Panc1 (cell line): ENCODE results near the gene GCK. TPM values are rescaled to one million over a fixed set of nuclear protein-coding genes. Genes with fewer than 3 reads are reported as not detected.

ENCODE experiments used
- ATAC-seq: fragments of 200-7000 bp; cut with Tn5 transposase; 2 replicates; pipeline ENCODE4 v1.9.1; 2020; ENCODE audit warnings: mild to moderate bottlenecking, moderate library complexity
- BruUV-seq: library from RNA; stranded (reverse); fragments of 400-500 nt; replicated peaks from 2 replicates; lab custom pipeline; 2021; lab: Mats Ljungman, UMichigan
- CTCF ChIA-PET: fragments of 300-600 bp; sonication (Branson Sonifier 250); formaldehyde crosslinking; loops from one replicate; lab custom pipeline; 2022; ENCODE audit warnings: antibody characterized with exemption; lab: Charles Lee
- POLR2A ChIA-PET: fragments of 300-600 bp; sonication (Branson Sonifier 250); formaldehyde crosslinking; loops from one replicate; lab custom pipeline; 2022; ENCODE audit warnings: antibody characterized with exemption; lab: Charles Lee
- DNase-seq: peaks from one replicate; pipeline ENCODE4 v3.0.0-alpha.2; 2010; ENCODE audit warnings: low read depth, low spot score
- H3K27ac ChIP-seq: 2 replicates; pipeline ENCODE4 v1.5.1; 2011; ENCODE audit warnings: mild to moderate bottlenecking, low read length, inconsistent platforms
- H3K27me3 ChIP-seq: fragments of 200-500 bp; sonication (Bioruptor generic); 2 replicates; pipeline ENCODE4 v1.6.0; 2014; ENCODE audit warnings: low read length, inconsistent platforms; ENCODE audit not compliant: control insufficient read depth, insufficient read depth
- H3K36me3 ChIP-seq: fragments of 200-500 bp; sonication (Bioruptor generic); 2 replicates; pipeline ENCODE4 v1.5.1; 2014; ENCODE audit warnings: inconsistent platforms, mild to moderate bottlenecking, low read length, moderate library complexity; ENCODE audit not compliant: control insufficient read depth, insufficient read depth
- H3K4me1 ChIP-seq: 2 replicates; pipeline ENCODE4 v1.5.1; 2011; ENCODE audit warnings: inconsistent platforms, mild to moderate bottlenecking, low read length, moderate library complexity; ENCODE audit not compliant: control insufficient read depth, insufficient read depth
- H3K4me3 ChIP-seq, 2 experiments: 2 replicates each; pipeline ENCODE4 v1.5.1; 2011 to 2012; ENCODE audit warnings: low read depth in 2 of 2, low read length in 2 of 2, mild to moderate bottlenecking in 2 of 2, inconsistent platforms in 1 of 2, moderate library complexity in 1 of 2
- H3K9me3 ChIP-seq: fragments of 200-500 bp; sonication (Bioruptor generic); 2 replicates; pipeline ENCODE4 v1.5.1; 2014; ENCODE audit warnings: low read depth, mild to moderate bottlenecking, inconsistent platforms, low read length, moderate library complexity; ENCODE audit not compliant: control insufficient read depth, insufficient read depth
- POLR2AphosphoS5 ChIP-seq: IDR thresholded peaks from 2 replicates; pipeline ENCODE4 v1.6.1; 2012; ENCODE audit warnings: mild to moderate bottlenecking, low read depth, low read length, moderate library complexity
- SIN3A ChIP-seq: IDR thresholded peaks from 2 replicates; pipeline ENCODE4 v1.6.1; 2012; ENCODE audit warnings: low read depth, mild to moderate bottlenecking, low read length, moderate library complexity, borderline replicate concordance; ENCODE audit not compliant: insufficient read depth
- TCF7L2 ChIP-seq: IDR thresholded peaks from 2 replicates; pipeline ENCODE4 v1.6.1; 2011; ENCODE audit warnings: mild to moderate bottlenecking, low read depth, low read length, inconsistent platforms
- in situ Hi-C: cut with HindIII; loops from 2 replicates; pipeline ENCODE4 v1.10.0; 2016; ENCODE audit warnings: low sequenced_read_pairs, low pct_unique_long_range_greater_than_20kb
- intact Hi-C: fragments of 100-400 bp; cut with micrococcal nuclease; formaldehyde crosslinking; loops from one replicate; pipeline ENCODE4 v1.10.0; 2022; ENCODE audit not compliant: unreplicated experiment
- total RNA-seq: library from RNA; stranded (reverse); gene quantifications from one replicate; pipeline ENCODE4 v1.2.1, GENCODE V29; 2021; ENCODE audit not compliant: unreplicated experiment
- TF ChIP-seq, protein P1 (sequence below), 2 experiments: IDR thresholded peaks; 2 replicates each; pipeline ENCODE4 v1.6.1; 2011 to 2012; ENCODE audit warnings: low read depth in 2 of 2, control low read depth in 1 of 2, low read length in 1 of 2, mild to moderate bottlenecking in 1 of 2, moderate library complexity in 1 of 2; ENCODE audit not compliant: insufficient read depth in 1 of 2
- TF ChIP-seq, protein P2 (sequence below): fragments of 450-650 bp; IDR thresholded peaks from 2 replicates; pipeline ENCODE4 v1.5.1; 2017; ENCODE audit warnings: mild to moderate bottlenecking

The GCK gene
- total RNA-seq, 1 experiment from 2014 or later, result 0.36 TPM

DNA sequence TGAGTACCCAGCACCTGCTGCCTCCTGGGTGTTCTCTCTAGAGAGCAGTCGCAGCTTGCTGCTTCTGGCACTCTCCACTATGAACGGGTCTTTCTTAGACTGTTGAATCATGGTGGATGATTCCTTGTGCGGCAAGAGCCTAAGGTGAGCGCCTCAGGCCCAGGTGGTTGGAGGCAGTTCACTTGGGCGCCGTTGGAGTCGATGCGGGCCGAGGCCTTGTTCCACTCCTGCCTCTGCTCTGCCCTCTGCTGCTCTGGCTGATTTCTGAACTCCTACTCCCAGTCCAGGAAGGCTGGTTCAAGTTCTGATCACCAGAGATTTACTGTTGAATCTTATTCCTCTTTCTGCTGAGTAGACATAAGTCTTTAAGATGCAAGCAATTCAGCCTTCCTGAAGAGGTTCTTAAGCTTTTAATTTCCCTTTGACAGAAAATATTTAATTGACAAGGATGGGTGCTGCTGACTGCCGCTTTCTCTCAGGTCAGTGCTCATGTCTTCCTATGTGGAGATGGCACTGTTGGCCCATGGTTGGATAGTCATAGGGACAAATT, 22.0 kb upstream of the GCK start:
- no TSS peak for BruUV-seq
- TF ChIP-seq TCF7L2, result no peak
- no peak for TF ChIP-seq SIN3A
- no peak for TF ChIP-seq POLR2AphosphoS5
- TF ChIP-seq, protein P1, sequence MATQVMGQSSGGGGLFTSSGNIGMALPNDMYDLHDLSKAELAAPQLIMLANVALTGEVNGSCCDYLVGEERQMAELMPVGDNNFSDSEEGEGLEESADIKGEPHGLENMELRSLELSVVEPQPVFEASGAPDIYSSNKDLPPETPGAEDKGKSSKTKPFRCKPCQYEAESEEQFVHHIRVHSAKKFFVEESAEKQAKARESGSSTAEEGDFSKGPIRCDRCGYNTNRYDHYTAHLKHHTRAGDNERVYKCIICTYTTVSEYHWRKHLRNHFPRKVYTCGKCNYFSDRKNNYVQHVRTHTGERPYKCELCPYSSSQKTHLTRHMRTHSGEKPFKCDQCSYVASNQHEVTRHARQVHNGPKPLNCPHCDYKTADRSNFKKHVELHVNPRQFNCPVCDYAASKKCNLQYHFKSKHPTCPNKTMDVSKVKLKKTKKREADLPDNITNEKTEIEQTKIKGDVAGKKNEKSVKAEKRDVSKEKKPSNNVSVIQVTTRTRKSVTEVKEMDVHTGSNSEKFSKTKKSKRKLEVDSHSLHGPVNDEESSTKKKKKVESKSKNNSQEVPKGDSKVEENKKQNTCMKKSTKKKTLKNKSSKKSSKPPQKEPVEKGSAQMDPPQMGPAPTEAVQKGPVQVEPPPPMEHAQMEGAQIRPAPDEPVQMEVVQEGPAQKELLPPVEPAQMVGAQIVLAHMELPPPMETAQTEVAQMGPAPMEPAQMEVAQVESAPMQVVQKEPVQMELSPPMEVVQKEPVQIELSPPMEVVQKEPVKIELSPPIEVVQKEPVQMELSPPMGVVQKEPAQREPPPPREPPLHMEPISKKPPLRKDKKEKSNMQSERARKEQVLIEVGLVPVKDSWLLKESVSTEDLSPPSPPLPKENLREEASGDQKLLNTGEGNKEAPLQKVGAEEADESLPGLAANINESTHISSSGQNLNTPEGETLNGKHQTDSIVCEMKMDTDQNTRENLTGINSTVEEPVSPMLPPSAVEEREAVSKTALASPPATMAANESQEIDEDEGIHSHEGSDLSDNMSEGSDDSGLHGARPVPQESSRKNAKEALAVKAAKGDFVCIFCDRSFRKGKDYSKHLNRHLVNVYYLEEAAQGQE (IDR thresholded peaks at IDR 0.05; ENCODE audit: insufficient read depth in 1 of 2, low read depth in 2 of 2, low read length in 1 of 2), result no peak
- TF ChIP-seq, protein P2, sequence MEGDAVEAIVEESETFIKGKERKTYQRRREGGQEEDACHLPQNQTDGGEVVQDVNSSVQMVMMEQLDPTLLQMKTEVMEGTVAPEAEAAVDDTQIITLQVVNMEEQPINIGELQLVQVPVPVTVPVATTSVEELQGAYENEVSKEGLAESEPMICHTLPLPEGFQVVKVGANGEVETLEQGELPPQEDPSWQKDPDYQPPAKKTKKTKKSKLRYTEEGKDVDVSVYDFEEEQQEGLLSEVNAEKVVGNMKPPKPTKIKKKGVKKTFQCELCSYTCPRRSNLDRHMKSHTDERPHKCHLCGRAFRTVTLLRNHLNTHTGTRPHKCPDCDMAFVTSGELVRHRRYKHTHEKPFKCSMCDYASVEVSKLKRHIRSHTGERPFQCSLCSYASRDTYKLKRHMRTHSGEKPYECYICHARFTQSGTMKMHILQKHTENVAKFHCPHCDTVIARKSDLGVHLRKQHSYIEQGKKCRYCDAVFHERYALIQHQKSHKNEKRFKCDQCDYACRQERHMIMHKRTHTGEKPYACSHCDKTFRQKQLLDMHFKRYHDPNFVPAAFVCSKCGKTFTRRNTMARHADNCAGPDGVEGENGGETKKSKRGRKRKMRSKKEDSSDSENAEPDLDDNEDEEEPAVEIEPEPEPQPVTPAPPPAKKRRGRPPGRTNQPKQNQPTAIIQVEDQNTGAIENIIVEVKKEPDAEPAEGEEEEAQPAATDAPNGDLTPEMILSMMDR, result no peak
- intact Hi-C loops, result no loop called here

DNA sequence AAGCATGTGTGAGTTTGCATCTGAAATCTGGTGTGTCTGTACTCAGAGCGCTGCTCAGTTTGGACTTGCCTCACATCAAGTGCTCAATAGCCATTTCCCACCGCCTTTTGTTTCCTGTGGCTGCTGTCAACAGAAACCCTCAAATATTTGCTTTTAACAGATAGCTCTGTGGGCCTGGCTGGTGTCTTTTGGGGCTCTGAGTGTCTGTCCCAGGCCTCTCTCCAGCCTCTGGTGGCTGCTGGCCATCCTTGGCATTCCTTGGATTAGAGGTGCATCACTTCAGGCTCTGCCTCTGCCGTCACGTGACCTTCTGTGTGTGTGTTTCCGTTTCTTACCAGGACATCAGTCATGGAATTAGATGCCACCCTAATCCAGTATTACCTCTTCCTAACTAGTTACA, 20.9 kb upstream of the GCK start:
- intact Hi-C loops, result no loop called here

More for the DNA sequence above, 22.0 kb upstream of the GCK start:
- no peaks in the 10 kb centered on the region for H3K27me3 ChIP-seq
- POLR2A ChIA-PET, result no interaction called here
- no peaks in the 10 kb centered on the region for H3K9me3 ChIP-seq
- no peak overlapping the region for H3K4me3 ChIP-seq
- CTCF ChIA-PET, result no interaction called here
- H3K36me3 ChIP-seq, result peaks cover 41% of the 10 kb centered on the region
- 0 out of 2 replicates have a peak, but pooled peaks cover 2% of the 10 kb centered on the region for H3K4me1 ChIP-seq
- in situ Hi-C loops, result loop anchor here (25.0 kb wide), 1 partner anchor 126 kb away; the partner anchor contains the start of gene CAMK2B
- DNase-seq (no peak), ATAC-seq (no peak)
- H3K27ac ChIP-seq, result no peak overlapping the region

More for the DNA sequence above, 20.9 kb upstream of the GCK start:
- no peak overlapping the region for H3K4me3 ChIP-seq
- ChIA-PET CTCF (no interaction called here), POLR2A (no interaction called here)
- in situ Hi-C loops, result loop anchor here (25.0 kb wide), 1 partner anchor 127 kb away; the partner anchor contains the start of gene CAMK2B
- no peak overlapping the region for H3K27ac ChIP-seq
- DNase-seq, result no peak
- no TSS peak for BruUV-seq
- TF ChIP-seq, protein P2, result no peak
- TF ChIP-seq POLR2AphosphoS5 (no peak), TCF7L2 (no peak), SIN3A (no peak)
- TF ChIP-seq, protein P1 (IDR thresholded peaks at IDR 0.05; ENCODE audit: insufficient read depth in 1 of 2, low read depth in 2 of 2, low read length in 1 of 2), result no peak
- H3K9me3 ChIP-seq, result no peaks in the 10 kb centered on the region
- no peak for ATAC-seq
- H3K27me3 ChIP-seq, result no peaks in the 10 kb centered on the region
- peaks cover 50% of the 10 kb centered on the region for H3K36me3 ChIP-seq
- 0 out of 2 replicates have a peak, but pooled peaks cover 2% of the 10 kb centered on the region for H3K4me1 ChIP-seq
